NCI-H1694 (cell line): Measurements from ENCODE around the gene KDM5B.

Experiments used
- DNase-seq: peaks from one replicate; lab custom pipeline; 2025; lab: John Stamatoyannopoulos, UW

KDM5B gene

GRCh38 chr1:202685641-202686040 lies 122.6 kb downstream of the KDM5B start:
- no peak for DNase-seq

GRCh38 chr1:202684716-202685115 lies 123.5 kb downstream of the KDM5B start:
- DNase-seq, result no peak

GRCh38 chr1:202683029-202683428 lies 125.2 kb downstream of the KDM5B start:
- DNase-seq, result no peak

GRCh38 chr1:202682477-202682876 lies 125.7 kb downstream of the KDM5B start:
- no peak for DNase-seq

GRCh38 chr1:202681736-202682420 lies 126.3 kb downstream of the KDM5B start:
- DNase-seq, result no peak

GRCh38 chr1:202680586-202681352 lies 127.5 kb downstream of the KDM5B start:
- no peak for DNase-seq

GRCh38 chr1:202679406-202680177 lies 128.6 kb downstream of the KDM5B start:
- no peak for DNase-seq

- DNase-seq, result no peak
Observed at GRCh38 chr1:202677433-202677832, 130.8 kb downstream of the KDM5B start.
